ENCODE data around the gene CDK11B.
"Not testable (repeated sequence)": the region's sequence is repeated elsewhere in the genome, so short reads cannot be mapped to it uniquely, and the experiment has no call there.

Gene CDK11B

DNA sequence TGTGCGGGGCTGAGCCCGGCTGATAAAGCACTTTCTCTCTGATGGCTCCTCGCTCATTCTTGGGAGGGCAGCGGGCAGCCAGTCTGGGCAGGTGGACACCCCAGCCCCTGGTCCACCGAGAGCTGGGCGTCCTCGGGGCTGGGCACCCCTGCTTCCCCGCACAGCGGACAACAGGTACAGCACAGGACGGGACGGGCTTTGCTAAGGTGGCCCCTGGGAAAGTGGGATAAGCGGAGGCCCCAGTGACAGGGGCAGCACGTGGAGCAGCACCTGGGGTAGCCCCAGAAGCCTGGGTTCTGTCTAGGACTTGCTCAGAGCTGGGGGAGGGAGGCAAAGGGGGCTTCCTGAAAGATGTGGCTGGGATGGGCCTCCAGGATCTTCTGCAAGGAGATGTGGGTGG is 24.2 kb downstream of the CDK11B start:
- peaks cover 0 to 18% (median 0%) of the 10 kb centered on the region in 5 experiments for H3K27me3 ChIP-seq (replicated peaks in 2 of 5; ENCODE audit: control insufficient read depth in 4 of 5, insufficient read depth in 5 of 5, low read length in 4 of 5)
- H3K9me3 ChIP-seq (ENCODE audit: control extremely low read depth in 1 of 5, control insufficient read depth in 4 of 5, insufficient read depth in 2 of 5, low read depth in 1 of 5, low read length in 4 of 5); H3K27ac ChIP-seq (ENCODE audit: insufficient read depth in 1 of 2, low read depth in 1 of 2, low read length in 2 of 2, poor library complexity in 1 of 2, severe bottlenecking in 2 of 2); DNase-seq; H3K4me3 ChIP-seq (ENCODE audit: control insufficient read depth in 1 of 7, extremely low read depth in 1 of 7, insufficient read depth in 4 of 7, low read depth in 2 of 7, low read length in 6 of 7); POLR2A ChIA-PET; CTCF ChIA-PET: not testable (repeated sequence)
- WGBS (ENCODE audit: insufficient coverage): 93% methylated on average over 3 of the region's 13 CpGs
- H3K36me3 ChIP-seq (ENCODE audit: control insufficient read depth in 4 of 4, insufficient read depth in 4 of 4, low read length in 3 of 4): peaks cover 0 to 17% (median 9%) of the 10 kb centered on the region in 4 experiments
- peaks cover 0 to 20% (median 8%) of the 10 kb centered on the region in 4 experiments for H3K4me1 ChIP-seq (ENCODE audit: control extremely low read depth in 1 of 4, control insufficient read depth in 4 of 4, insufficient read depth in 4 of 4, low read length in 3 of 4)

- POLR2A ChIA-PET; H3K9me3 ChIP-seq (ENCODE audit: control extremely low read depth in 1 of 5, control insufficient read depth in 4 of 5, insufficient read depth in 2 of 5, low read depth in 1 of 5, low read length in 4 of 5); CTCF ChIA-PET; H3K4me3 ChIP-seq (ENCODE audit: control insufficient read depth in 1 of 7, extremely low read depth in 1 of 7, insufficient read depth in 4 of 7, low read depth in 2 of 7, low read length in 6 of 7); DNase-seq; H3K27ac ChIP-seq (ENCODE audit: insufficient read depth in 1 of 2, low read depth in 1 of 2, low read length in 2 of 2, poor library complexity in 1 of 2, severe bottlenecking in 2 of 2): not testable (repeated sequence)
- WGBS (ENCODE audit: insufficient coverage): no CpG with 5 or more reads among the region's 35 CpGs
- H3K36me3 ChIP-seq (ENCODE audit: control insufficient read depth in 4 of 4, insufficient read depth in 4 of 4, low read length in 3 of 4): peaks cover 0 to 12% (median 7%) of the 10 kb centered on the region in 4 experiments
- peaks cover 0 to 31% (median 13%) of the 10 kb centered on the region in 4 experiments for H3K4me1 ChIP-seq (ENCODE audit: control extremely low read depth in 1 of 4, control insufficient read depth in 4 of 4, insufficient read depth in 4 of 4, low read length in 3 of 4)
- H3K27me3 ChIP-seq (replicated peaks in 2 of 5; ENCODE audit: control insufficient read depth in 4 of 5, insufficient read depth in 5 of 5, low read length in 4 of 5): peaks cover 0 to 18% (median 0%) of the 10 kb centered on the region in 5 experiments
These were observed 25.4 kb downstream of the CDK11B start for GRCh38 chr1:1633409-1633808.

- Histone ChIP-seq H3K4me3 (ENCODE audit: control insufficient read depth in 1 of 7, extremely low read depth in 1 of 7, insufficient read depth in 4 of 7, low read depth in 2 of 7, low read length in 6 of 7) (no peak within 1 kb of the TSS), H3K9me3 (ENCODE audit: control extremely low read depth in 1 of 5, control insufficient read depth in 4 of 5, insufficient read depth in 2 of 5, low read depth in 1 of 5, low read length in 4 of 5) (no peaks in the 10 kb centered on the region), H3K27me3 (replicated peaks in 2 of 5; ENCODE audit: control insufficient read depth in 4 of 5, insufficient read depth in 5 of 5, low read length in 4 of 5) (peaks cover 0 to 18% (median 0%) of the 10 kb centered on the region in 5 experiments), H3K4me1 (ENCODE audit: control extremely low read depth in 1 of 4, control insufficient read depth in 4 of 4, insufficient read depth in 4 of 4, low read length in 3 of 4) (peaks cover 0 to 31% (median 13%) of the 10 kb centered on the region in 4 experiments), H3K27ac (ENCODE audit: insufficient read depth in 1 of 2, low read depth in 1 of 2, low read length in 2 of 2, poor library complexity in 1 of 2, severe bottlenecking in 2 of 2) (no peak within 1 kb of the TSS), H3K36me3 (ENCODE audit: control insufficient read depth in 4 of 4, insufficient read depth in 4 of 4, low read length in 3 of 4) (peaks cover 0 to 9% (median 3%) of the 10 kb centered on the region in 4 experiments)
- CTCF ChIA-PET: no interaction called here
- 2% methylated on average over 30 of the region's 48 CpGs for WGBS (ENCODE audit: insufficient coverage)
- DNase-seq: no peak
- POLR2A ChIA-PET: no interaction called here
These were observed 26.9 kb downstream of the CDK11B start, which contains the start of gene MMP23B for GRCh38 chr1:1631782-1632420. MMP23B (plus strand) TSS chr1:1632173; CDS start chr1:1632219, 46 bp downstream.

DNA sequence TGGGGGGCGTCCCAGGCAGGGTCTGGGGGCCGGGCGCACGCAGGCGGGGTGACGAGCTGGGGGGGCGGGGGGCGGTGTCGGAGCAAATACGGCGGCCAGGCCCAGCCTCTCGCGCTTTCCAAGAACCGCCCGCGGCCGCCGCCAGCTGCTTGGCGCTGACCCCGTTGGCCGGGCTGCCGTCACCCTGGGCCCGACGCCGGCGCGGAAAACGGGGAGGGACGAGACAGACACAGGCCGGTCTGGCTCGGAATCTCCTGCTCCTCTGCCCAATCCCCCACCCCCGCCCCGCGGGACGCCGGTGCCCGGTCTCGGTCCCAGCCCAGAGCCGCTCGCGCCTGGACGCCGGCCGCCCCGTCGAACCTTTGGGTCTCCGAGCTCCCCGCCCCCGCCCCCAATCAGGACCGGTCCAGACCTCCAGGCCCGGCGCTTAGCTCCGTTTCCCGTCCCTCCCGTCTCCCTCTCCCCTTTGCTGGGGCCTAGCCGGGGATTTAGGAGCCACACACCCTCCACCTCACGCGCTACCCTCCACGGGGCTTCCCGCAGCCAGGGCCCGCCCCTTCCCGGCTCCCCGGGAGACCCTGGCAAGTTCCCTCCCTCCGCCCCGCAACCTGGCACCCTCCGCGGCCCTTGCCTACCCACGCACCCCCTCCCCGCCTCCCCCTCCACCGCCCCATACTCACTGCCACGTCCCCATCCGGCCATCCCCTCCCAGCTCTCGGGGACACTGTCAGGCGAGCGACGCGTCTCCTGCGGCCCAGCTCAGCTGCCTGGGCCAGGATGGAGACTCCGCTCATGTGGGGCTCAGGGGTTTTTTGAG is 27.6 kb downstream of the CDK11B start:
- peak in 1 of 3 donors; percentile 22 for DNase-seq
- POLR2A ChIA-PET: interaction anchor here (0.9 to 3.0 kb wide), 2 partner anchors 16 to 33 kb away, joined by 3 to 20 read pairs; partner anchors contain the start of gene MIB2

GRCh38 chr1:1630191-1630964 is 28.4 kb downstream of the CDK11B start:
- H3K27me3 ChIP-seq (replicated peaks in 2 of 5; ENCODE audit: control insufficient read depth in 4 of 5, insufficient read depth in 5 of 5, low read length in 4 of 5): peaks cover 0 to 18% (median 0%) of the 10 kb centered on the region in 5 experiments
- peaks cover 0 to 31% (median 13%) of the 10 kb centered on the region in 4 experiments for H3K4me1 ChIP-seq (ENCODE audit: control extremely low read depth in 1 of 4, control insufficient read depth in 4 of 4, insufficient read depth in 4 of 4, low read length in 3 of 4)
- peak; percentile 93 to 98 (median 98) for DNase-seq
- ChIA-PET CTCF (no interaction called here), POLR2A (interaction anchor here (0.9 to 3.0 kb wide), 2 partner anchors 15 to 32 kb away, joined by 3 to 20 read pairs; partner anchors contain the start of gene MIB2)
- peak overlapping the region in 3 of 7 experiments; percentile 31 to 40 (median 38) for H3K4me3 ChIP-seq (ENCODE audit: control insufficient read depth in 1 of 7, extremely low read depth in 1 of 7, insufficient read depth in 4 of 7, low read depth in 2 of 7, low read length in 6 of 7)
- H3K36me3 ChIP-seq (ENCODE audit: control insufficient read depth in 4 of 4, insufficient read depth in 4 of 4, low read length in 3 of 4): peaks cover 0 to 3% (median 0%) of the 10 kb centered on the region in 4 experiments
- no peak overlapping the region for H3K27ac ChIP-seq (ENCODE audit: insufficient read depth in 1 of 2, low read depth in 1 of 2, low read length in 2 of 2, poor library complexity in 1 of 2, severe bottlenecking in 2 of 2)
- 8% methylated on average over 45 of the region's 81 CpGs for WGBS (ENCODE audit: insufficient coverage)
- no peaks in the 10 kb centered on the region for H3K9me3 ChIP-seq (ENCODE audit: control extremely low read depth in 1 of 5, control insufficient read depth in 4 of 5, insufficient read depth in 2 of 5, low read depth in 1 of 5, low read length in 4 of 5)

More for the DNA sequence above, 27.6 kb downstream of the CDK11B start:
- no peaks in the 10 kb centered on the region for H3K9me3 ChIP-seq (ENCODE audit: control extremely low read depth in 1 of 5, control insufficient read depth in 4 of 5, insufficient read depth in 2 of 5, low read depth in 1 of 5, low read length in 4 of 5)
- H3K27me3 ChIP-seq (replicated peaks in 2 of 5; ENCODE audit: control insufficient read depth in 4 of 5, insufficient read depth in 5 of 5, low read length in 4 of 5): peaks cover 0 to 18% (median 0%) of the 10 kb centered on the region in 5 experiments
- peaks cover 0 to 3% (median 0%) of the 10 kb centered on the region in 4 experiments for H3K36me3 ChIP-seq (ENCODE audit: control insufficient read depth in 4 of 4, insufficient read depth in 4 of 4, low read length in 3 of 4)
- H3K4me3 ChIP-seq (ENCODE audit: control insufficient read depth in 1 of 7, extremely low read depth in 1 of 7, insufficient read depth in 4 of 7, low read depth in 2 of 7, low read length in 6 of 7): no peak overlapping the region
- 9% methylated on average over 54 of the region's 79 CpGs for WGBS (ENCODE audit: insufficient coverage)
- CTCF ChIA-PET: no interaction called here
- H3K27ac ChIP-seq (ENCODE audit: insufficient read depth in 1 of 2, low read depth in 1 of 2, low read length in 2 of 2, poor library complexity in 1 of 2, severe bottlenecking in 2 of 2): no peak overlapping the region
- peaks cover 0 to 31% (median 13%) of the 10 kb centered on the region in 4 experiments for H3K4me1 ChIP-seq (ENCODE audit: control extremely low read depth in 1 of 4, control insufficient read depth in 4 of 4, insufficient read depth in 4 of 4, low read length in 3 of 4)

GRCh38 chr1:1629430-1630190 is 29.2 kb downstream of the CDK11B start:
- 38% methylated on average over 31 of the region's 48 CpGs for WGBS (ENCODE audit: insufficient coverage)
- H3K9me3 ChIP-seq (ENCODE audit: control extremely low read depth in 1 of 5, control insufficient read depth in 4 of 5, insufficient read depth in 2 of 5, low read depth in 1 of 5, low read length in 4 of 5): no peaks in the 10 kb centered on the region
- peaks cover 0 to 18% (median 0%) of the 10 kb centered on the region in 5 experiments for H3K27me3 ChIP-seq (replicated peaks in 2 of 5; ENCODE audit: control insufficient read depth in 4 of 5, insufficient read depth in 5 of 5, low read length in 4 of 5)
- peak overlapping the region in 4 of 7 experiments; percentile 19 to 67 (median 35) for H3K4me3 ChIP-seq (ENCODE audit: control insufficient read depth in 1 of 7, extremely low read depth in 1 of 7, insufficient read depth in 4 of 7, low read depth in 2 of 7, low read length in 6 of 7)
- peaks cover 0 to 31% (median 13%) of the 10 kb centered on the region in 4 experiments for H3K4me1 ChIP-seq (ENCODE audit: control extremely low read depth in 1 of 4, control insufficient read depth in 4 of 4, insufficient read depth in 4 of 4, low read length in 3 of 4)
- peak in 1 of 3 donors; percentile 51 for DNase-seq
- no peak overlapping the region for H3K27ac ChIP-seq (ENCODE audit: insufficient read depth in 1 of 2, low read depth in 1 of 2, low read length in 2 of 2, poor library complexity in 1 of 2, severe bottlenecking in 2 of 2)
- ChIA-PET CTCF (interaction anchor here (1.0 to 1.5 kb wide), 2 partner anchors 9 to 16 kb away, joined by 4 to 5 read pairs; no protein-coding TSS in a partner anchor), POLR2A (interaction anchor here (0.9 to 3.0 kb wide), 2 partner anchors 14 to 32 kb away, joined by 3 to 20 read pairs; partner anchors contain the start of gene MIB2)
- peaks cover 0 to 3% (median 0%) of the 10 kb centered on the region in 4 experiments for H3K36me3 ChIP-seq (ENCODE audit: control insufficient read depth in 4 of 4, insufficient read depth in 4 of 4, low read length in 3 of 4)

Measured in common myeloid progenitor, CD34-positive (primary cell).